Breast epithelium (tissue), 3 donors: ENCODE measurements around the gene SCN5A.

Experiments used
- CTCF ChIP-seq, 3 donors: fragments of 450-650 bp; IDR thresholded peaks; one replicate each; pipeline ENCODE4 v1.5.1; 2016 to 2017; ENCODE audit warnings: antibody characterized with exemption in 3 of 3, mild to moderate bottlenecking in 3 of 3, moderate library complexity in 3 of 3
- POLR2A ChIP-seq: fragments of 450-650 bp; IDR thresholded peaks from one replicate; pipeline ENCODE4 v1.6.1; 2016; ENCODE audit warnings: antibody characterized with exemption, mild to moderate bottlenecking, moderate library complexity

DNA sequence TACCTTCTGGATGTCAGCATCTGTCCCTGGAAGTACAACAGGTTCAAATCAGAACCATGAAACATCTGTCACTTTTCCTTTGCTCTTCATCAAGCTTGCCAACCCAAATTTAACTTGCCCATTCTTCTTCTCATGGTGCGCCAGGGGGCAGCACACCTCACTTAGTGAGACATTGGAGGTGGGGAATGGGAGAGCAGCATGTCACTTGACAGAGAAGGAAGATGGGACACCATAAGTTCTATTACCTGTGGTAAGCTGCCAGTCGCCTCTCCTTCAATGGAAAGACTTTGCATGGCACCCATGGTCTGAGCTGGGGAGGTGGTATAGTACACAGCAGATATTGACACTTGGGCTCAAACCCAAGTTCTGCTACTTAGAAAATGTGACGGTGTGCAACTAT, 2.9 kb downstream of the SCN5A start:
- no peak for TF ChIP-seq CTCF (IDR thresholded peaks at IDR 0.05)
- TF ChIP-seq POLR2A = no peak
